Esophagus squamous epithelium (tissue), 4 donors: ENCODE results near the gene CDKN2B.

Experiments used
- POLR2A ChIP-seq, 4 donors: fragments of 450-650 bp; IDR thresholded peaks; one replicate each; pipeline ENCODE4 v1.6.1; 2017; ENCODE audit warnings: antibody characterized with exemption in 4 of 4, mild to moderate bottlenecking in 4 of 4, moderate library complexity in 3 of 4
- TF ChIP-seq, protein P1 (sequence below), 6 experiments: fragments of 450-650 bp in 4 of 6; fragments of 200-600 bp in 2 of 6; sonication (generic) in 2 of 6; IDR thresholded peaks; one replicate each; pipeline ENCODE4 v1.5.1; 2016 to 2019; ENCODE audit warnings: antibody characterized with exemption in 6 of 6, mild to moderate bottlenecking in 4 of 6, moderate library complexity in 4 of 6

DNA sequence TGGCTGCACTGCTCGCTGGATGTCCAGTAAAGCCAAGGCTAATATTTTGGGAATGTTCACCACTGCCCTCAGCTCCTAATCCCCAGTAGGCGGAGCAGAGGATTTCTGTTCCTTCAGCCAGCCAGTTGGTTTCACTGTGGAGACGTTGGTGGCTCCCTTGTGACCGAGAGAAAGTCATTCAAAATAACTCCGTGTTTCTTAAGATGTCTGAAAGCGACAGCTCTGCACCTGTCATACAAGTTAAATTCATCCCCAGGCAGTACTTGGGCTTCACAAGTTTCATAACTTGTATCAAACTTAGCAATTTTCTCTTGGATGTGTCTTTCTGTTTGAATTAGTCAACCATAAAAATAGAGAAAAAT, 382 bp upstream of the CDKN2B start:
- TF ChIP-seq, protein P1, sequence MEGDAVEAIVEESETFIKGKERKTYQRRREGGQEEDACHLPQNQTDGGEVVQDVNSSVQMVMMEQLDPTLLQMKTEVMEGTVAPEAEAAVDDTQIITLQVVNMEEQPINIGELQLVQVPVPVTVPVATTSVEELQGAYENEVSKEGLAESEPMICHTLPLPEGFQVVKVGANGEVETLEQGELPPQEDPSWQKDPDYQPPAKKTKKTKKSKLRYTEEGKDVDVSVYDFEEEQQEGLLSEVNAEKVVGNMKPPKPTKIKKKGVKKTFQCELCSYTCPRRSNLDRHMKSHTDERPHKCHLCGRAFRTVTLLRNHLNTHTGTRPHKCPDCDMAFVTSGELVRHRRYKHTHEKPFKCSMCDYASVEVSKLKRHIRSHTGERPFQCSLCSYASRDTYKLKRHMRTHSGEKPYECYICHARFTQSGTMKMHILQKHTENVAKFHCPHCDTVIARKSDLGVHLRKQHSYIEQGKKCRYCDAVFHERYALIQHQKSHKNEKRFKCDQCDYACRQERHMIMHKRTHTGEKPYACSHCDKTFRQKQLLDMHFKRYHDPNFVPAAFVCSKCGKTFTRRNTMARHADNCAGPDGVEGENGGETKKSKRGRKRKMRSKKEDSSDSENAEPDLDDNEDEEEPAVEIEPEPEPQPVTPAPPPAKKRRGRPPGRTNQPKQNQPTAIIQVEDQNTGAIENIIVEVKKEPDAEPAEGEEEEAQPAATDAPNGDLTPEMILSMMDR (IDR thresholded peaks at IDR 0.05), result no peak
- no peak for TF ChIP-seq POLR2A (IDR thresholded peaks at IDR 0.05)
